Measurements from ENCODE around the gene CNN2. TPM values are rescaled to one million over a fixed set of nuclear protein-coding genes. Genes with fewer than 3 reads are reported as not detected.

The CNN2 gene
- total and polyA plus RNA-seq, 2 of the 13 experiments (the other 11 are each of a cell fraction or from before 2014, with no cell fraction given), result 63.6 to 70.0 TPM

- peak; percentile 66 for TF ChIP-seq CSRNP1 (CRISPR knock-in tag; IDR thresholded peaks at IDR 0.05)
- TF ChIP-seq FOXP1 (IDR thresholded peaks at IDR 0.05), result no peak
- no peak for TF ChIP-seq FOXP1 (CRISPR knock-in tag; IDR thresholded peaks at IDR 0.05)
- TF ChIP-seq, protein P1, sequence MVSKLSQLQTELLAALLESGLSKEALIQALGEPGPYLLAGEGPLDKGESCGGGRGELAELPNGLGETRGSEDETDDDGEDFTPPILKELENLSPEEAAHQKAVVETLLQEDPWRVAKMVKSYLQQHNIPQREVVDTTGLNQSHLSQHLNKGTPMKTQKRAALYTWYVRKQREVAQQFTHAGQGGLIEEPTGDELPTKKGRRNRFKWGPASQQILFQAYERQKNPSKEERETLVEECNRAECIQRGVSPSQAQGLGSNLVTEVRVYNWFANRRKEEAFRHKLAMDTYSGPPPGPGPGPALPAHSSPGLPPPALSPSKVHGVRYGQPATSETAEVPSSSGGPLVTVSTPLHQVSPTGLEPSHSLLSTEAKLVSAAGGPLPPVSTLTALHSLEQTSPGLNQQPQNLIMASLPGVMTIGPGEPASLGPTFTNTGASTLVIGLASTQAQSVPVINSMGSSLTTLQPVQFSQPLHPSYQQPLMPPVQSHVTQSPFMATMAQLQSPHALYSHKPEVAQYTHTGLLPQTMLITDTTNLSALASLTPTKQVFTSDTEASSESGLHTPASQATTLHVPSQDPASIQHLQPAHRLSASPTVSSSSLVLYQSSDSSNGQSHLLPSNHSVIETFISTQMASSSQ (IDR thresholded peaks at IDR 0.05; ENCODE audit: low read depth), result no peak
- TF ChIP-seq, protein P1 (CRISPR knock-in tag; IDR thresholded peaks at IDR 0.05; ENCODE audit: borderline replicate concordance), result peak; percentile 68; the same call in 1 of the 2 replicates
- no peak for TF ChIP-seq CCAR2 (optimal IDR thresholded peaks at IDR 0.05; ENCODE audit: low read depth, low read length)
- peak; percentile 56; the same call in 1 of the 2 replicates for TF ChIP-seq GMEB1 (CRISPR knock-in tag; IDR thresholded peaks at IDR 0.05; ENCODE audit: borderline replicate concordance)
- TF ChIP-seq SRSF9 (IDR thresholded peaks at IDR 0.05; ENCODE audit: borderline replicate concordance, insufficient read depth, low read depth, low read length, poor library complexity, severe bottlenecking), result no peak
- peak; percentile 68; the same call in 1 of the 2 replicates for TF ChIP-seq ZNF337 (CRISPR knock-in tag; IDR thresholded peaks at IDR 0.05; ENCODE audit: borderline replicate concordance, low read depth)
- peak; percentile 56; the same call in 1 of the 2 replicates for TF ChIP-seq ZNF563 (CRISPR knock-in tag; IDR thresholded peaks at IDR 0.05)
- TF ChIP-seq RXRA (CRISPR knock-in tag; IDR thresholded peaks at IDR 0.05), result peak; percentile 93
- no peak for TF ChIP-seq TEF (CRISPR knock-in tag; IDR thresholded peaks at IDR 0.05)
- no peak for TF ChIP-seq EZH2 (conservative IDR thresholded peaks at IDR 0.05; ENCODE audit: low read depth, low read length)
- TF ChIP-seq ZNF275 (CRISPR knock-in tag; IDR thresholded peaks at IDR 0.05; ENCODE audit: borderline replicate concordance), result 0 out of 2 replicates have a peak, but pooled peaks have one; percentile 72
- TF ChIP-seq CTCF (CRISPR knock-in tag; IDR thresholded peaks at IDR 0.05), result peak; percentile 43
- TF ChIP-seq GLI4 (CRISPR knock-in tag; IDR thresholded peaks at IDR 0.05; ENCODE audit: borderline replicate concordance), result 0 out of 2 replicates have a peak, but pooled peaks have one; percentile 87
Measured at GRCh38 chr19:980133-980998, 46.0 kb upstream of the CNN2 start (continued).

Data from HepG2 (cell line).